Breast epithelium (tissue), 3 donors: Measurements from ENCODE around the gene NAALADL2.

Source experiments
- CTCF ChIP-seq, 3 donors: fragments of 450-650 bp; IDR thresholded peaks; one replicate each; pipeline ENCODE4 v1.5.1; 2016 to 2017; ENCODE audit warnings: antibody characterized with exemption in 3 of 3, mild to moderate bottlenecking in 3 of 3, moderate library complexity in 3 of 3
- POLR2AphosphoS5 ChIP-seq, 3 donors: sonication (generic); formaldehyde crosslinking; IDR thresholded peaks; one replicate each; pipeline ENCODE4 v1.6.1; 2017; ENCODE audit warnings: antibody characterized with exemption in 3 of 3

- TF ChIP-seq CTCF (IDR thresholded peaks at IDR 0.05) (no peak), POLR2AphosphoS5 (IDR thresholded peaks at IDR 0.05) (no peak)
These were observed 977.5 kb downstream of the NAALADL2 start for GRCh38 chr3:175836617-175837016.
